Posterior cingulate gyrus (tissue), 11 donors: Measurements from ENCODE around the gene USP17L12.
"Not testable (repeated sequence)": the region's sequence is repeated elsewhere in the genome, so short reads cannot be mapped to it uniquely, and the experiment has no call there.

Source experiments
- DNase-seq, 10 donors: peaks; one replicate each; pipeline versions ENCODE4 v3.0.0 to v3.0.0-alpha.2; 2020 to 2021; ENCODE audit warnings: mixed read lengths in 3 of 10
- intact Hi-C: fragments of 100-400 bp; cut with DNase I; formaldehyde crosslinking; loops from one replicate; pipeline ENCODE4 v1.15.1; 2023

Gene USP17L12, protein sequence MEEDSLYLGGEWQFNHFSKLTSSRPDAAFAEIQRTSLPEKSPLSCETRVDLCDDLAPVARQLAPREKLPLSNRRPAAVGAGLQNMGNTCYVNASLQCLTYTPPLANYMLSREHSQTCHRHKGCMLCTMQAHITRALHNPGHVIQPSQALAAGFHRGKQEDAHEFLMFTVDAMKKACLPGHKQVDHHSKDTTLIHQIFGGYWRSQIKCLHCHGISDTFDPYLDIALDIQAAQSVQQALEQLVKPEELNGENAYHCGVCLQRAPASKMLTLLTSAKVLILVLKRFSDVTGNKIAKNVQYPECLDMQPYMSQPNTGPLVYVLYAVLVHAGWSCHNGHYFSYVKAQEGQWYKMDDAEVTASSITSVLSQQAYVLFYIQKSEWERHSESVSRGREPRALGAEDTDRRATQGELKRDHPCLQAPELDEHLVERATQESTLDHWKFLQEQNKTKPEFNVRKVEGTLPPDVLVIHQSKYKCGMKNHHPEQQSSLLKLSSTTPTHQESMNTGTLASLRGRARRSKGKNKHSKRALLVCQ

DNA sequence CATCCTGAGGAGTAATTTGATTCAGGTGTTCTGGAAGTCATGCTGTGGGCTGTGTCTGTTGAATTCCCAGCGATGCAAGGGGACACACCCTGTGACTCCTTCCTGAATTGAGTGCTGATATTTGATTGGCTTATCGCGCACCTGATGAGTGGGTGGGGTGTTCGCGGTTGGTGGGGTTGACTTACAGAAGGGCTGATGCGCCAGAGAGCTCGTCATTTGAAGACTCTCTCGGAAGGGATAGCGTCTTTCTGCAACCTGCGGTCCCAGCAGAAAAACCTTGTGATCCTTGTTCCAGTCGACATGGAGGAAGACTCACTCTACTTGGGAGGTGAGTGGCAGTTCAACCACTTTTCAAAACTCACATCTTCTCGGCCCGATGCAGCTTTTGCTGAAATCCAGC is at the start of gene USP17L12:
TSS of gene USP17L12 (plus strand) at position 301 of the 400 bp plus-strand sequence. CDS start at position 301, 0 bp downstream.
- DNase-seq, intact Hi-C loops: not testable (repeated sequence)

DNA sequence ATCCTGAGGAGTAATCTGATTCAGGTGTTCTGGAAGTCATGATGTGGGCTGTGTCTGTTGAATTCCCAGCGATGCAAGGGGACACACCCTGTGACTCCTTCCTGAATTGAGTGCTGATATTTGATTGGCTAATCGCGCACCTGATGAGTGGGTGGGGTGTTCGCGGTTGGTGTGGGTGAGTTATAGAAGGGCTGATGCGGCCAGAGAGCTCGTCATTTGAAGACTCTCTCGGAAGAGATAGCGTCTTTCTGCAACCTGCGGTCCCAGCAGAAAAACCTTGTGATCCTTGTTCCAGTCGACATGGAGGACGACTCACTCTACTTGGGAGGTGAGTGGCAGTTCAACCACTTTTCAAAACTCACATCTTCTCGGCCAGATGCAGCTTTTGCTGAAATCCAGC is 9.6 kb upstream of the USP17L12 start, which contains the start of gene USP17L10:
TSS of gene USP17L10 (plus strand) at position 301 of the 400 bp plus-strand sequence. CDS start at position 301, 0 bp downstream.
- intact Hi-C loops, DNase-seq: not testable (repeated sequence)

DNA sequence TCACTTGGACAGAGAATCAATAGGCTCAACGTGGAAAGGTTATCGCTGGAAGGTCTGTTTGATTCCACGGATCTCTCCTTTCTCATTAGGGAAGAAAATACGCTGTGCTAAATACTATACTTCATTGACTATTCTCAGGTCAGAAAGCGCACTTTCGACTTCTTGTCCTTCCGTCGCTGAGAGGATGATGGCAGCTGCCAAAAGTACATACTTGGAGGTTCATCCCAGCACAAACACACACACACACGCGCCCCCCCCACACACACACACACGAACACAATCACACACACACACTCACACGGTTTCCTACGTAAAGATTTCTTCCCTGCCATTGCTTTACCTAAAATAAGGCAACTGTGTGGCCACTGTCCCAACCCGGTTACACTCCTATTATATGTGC is 5.3 kb upstream of the USP17L12 start:
- DNase-seq = peak in 6 of 10 donors; percentile 0 to 82 (median 9)
- intact Hi-C loops = not testable (repeated sequence)

DNA sequence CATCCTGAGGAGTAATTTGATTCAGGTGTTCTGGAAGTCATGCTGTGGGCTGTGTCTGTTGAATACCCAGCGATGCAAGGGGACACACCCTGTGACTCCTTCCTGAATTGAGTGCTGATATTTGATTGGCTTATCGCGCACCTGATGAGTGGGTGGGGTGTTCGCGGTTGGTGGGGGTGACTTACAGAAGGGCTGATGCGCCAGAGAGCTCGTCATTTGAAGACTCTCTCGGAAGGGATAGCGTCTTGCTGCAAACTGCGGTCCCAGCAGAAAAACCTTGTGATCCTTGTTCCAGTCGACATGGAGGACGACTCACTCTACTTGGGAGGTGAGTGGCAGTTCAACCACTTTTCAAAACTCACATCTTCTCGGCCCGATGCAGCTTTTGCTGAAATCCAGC is 4.8 kb upstream of the USP17L12 start, which contains the start of gene USP17L11:
TSS of gene USP17L11 (plus strand) at position 301 of the 400 bp plus-strand sequence. CDS start at position 301, 0 bp downstream.
- intact Hi-C loops, DNase-seq: not testable (repeated sequence)

DNA sequence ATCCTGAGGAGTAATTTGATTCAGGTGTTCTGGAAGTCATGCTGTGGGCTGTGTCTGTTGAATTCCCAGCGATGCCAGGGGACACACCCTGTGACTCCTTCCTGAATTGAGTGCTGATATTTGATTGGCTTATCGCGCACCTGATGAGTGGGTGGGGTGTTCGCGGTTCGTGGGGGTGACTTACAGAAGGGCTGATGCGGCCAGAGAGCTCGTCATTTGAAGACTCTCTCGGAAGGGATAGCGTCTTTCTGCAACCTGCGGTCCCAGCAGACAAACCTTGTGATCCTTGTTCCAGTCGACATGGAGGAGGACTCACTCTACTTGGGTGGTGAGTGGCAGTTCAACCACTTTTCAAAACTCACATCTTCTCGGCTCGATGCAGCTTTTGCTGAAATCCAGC is 4.6 kb downstream of the USP17L12 start, which contains the start of gene USP17L13:
TSS of gene USP17L13 (plus strand) at position 301 of the 400 bp plus-strand sequence. CDS start at position 301, 0 bp downstream.
- DNase-seq, intact Hi-C loops: not testable (repeated sequence)

DNA sequence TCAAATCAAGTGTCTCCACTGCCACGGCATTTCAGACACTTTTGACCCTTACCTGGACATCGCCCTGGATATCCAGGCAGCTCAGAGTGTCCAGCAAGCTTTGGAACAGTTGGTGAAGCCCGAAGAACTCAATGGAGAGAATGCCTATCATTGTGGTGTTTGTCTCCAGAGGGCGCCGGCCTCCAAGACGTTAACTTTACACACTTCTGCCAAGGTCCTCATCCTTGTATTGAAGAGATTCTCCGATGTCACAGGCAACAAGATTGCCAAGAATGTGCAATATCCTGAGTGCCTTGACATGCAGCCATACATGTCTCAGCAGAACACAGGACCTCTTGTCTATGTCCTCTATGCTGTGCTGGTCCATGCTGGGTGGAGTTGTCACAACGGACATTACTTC is 10.3 kb downstream of the USP17L12 start:
- intact Hi-C loops = not testable (repeated sequence)
- DNase-seq = peak in 5 of 10 donors; percentile 0 to 25 (median 11)

DNA sequence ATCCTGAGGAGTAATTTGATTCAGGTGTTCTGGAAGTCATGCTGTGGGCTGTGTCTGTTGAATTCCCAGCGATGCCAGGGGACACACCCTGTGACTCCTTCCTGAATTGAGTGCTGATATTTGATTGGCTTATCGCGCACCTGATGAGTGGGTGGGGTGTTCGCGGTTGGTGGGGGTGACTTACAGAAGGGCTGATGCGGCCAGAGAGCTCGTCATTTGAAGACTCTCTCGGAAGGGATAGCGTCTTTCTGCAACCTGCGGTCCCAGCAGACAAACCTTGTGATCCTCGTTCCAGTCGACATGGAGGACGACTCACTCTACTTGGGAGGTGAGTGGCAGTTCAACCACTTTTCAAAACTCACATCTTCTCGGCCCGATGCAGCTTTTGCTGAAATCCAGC is 14.1 kb downstream of the USP17L12 start, which contains the start of gene USP17L15:
TSS of gene USP17L15 (plus strand) at position 301 of the 400 bp plus-strand sequence. CDS start at position 301, 0 bp downstream.
- DNase-seq, intact Hi-C loops: not testable (repeated sequence)

DNA sequence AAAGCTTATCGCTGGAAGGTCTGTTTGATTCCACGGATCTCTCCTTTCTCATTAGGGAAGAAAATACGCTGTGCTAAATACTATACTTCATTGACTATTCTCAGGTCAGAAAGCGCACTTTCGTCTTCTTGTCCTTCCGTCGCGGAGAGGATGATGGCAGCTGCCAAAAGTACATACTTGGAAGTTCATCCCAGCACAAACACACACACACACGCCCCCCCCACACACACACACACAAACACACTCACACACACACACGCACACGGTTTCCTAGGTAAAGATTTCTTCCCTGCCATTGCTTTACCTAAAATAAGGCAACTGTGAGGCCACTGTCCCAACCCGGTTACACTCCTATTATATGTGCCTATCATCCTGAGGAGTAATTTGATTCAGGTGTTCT is 18.5 kb downstream of the USP17L12 start:
- intact Hi-C loops = not testable (repeated sequence)
- DNase-seq = peak in 4 of 10 donors; percentile 5 to 91 (median 14)

DNA sequence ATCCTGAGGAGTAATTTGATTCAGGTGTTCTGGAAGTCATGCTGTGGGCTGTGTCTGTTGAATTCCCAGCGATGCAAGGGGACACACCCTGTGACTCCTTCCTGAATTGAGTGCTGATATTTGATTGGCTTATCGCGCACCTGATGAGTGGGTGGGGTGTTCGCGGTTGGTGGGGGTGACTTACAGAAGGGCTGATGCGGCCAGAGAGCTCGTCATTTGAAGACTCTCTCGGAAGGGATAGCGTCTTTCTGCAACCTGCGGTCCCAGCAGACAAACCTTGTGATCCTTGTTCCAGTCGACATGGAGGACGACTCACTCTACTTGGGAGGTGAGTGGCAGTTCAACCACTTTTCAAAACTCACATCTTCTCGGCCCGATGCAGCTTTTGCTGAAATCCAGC is 23.6 kb downstream of the USP17L12 start, which contains the start of gene USP17L17:
TSS of gene USP17L17 (plus strand) at position 301 of the 400 bp plus-strand sequence. CDS start at position 301, 0 bp downstream.
- intact Hi-C loops = not testable (repeated sequence)

DNA sequence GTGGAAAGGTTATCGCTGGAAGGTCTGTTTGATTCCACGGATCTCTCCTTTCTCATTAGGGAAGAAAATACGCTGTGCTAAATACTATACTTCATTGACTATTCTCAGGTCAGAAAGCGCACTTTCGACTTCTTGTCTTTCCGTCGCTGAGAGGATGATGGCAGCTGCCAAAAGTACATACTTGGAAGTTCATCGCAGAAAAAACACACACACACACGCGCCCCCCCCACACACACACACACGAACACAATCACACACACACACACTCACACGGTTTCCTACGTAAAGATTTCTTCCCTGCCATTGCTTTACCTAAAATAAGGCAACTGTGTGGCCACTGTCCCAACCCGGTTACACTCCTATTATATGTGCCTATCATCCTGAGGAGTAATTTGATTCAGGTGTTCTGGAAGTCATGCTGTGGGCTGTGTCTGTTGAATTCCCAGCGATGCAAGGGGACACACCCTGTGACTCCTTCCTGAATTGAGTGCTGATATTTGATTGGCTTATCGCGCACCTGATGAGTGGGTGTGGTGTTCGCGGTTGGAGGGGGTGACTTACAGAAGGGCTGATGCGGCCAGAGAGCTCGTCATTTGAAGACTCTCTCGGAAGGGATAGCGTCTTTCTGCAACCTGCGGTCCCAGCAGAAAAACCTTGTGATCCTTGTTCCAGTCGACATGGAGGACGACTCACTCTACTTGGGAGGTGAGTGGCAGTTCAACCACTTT is 28.2 kb downstream of the USP17L12 start, which contains the start of gene USP17L18:
TSS of gene USP17L18 (plus strand) at position 678 of the 728 bp plus-strand sequence. CDS start at position 678, 0 bp downstream.
- peak in 8 of 10 donors; percentile 1 to 78 (median 16) for DNase-seq
- intact Hi-C loops = not testable (repeated sequence)

More for the DNA sequence above, 23.6 kb downstream of the USP17L12 start, which contains the start of gene USP17L17:
- DNase-seq = not testable (repeated sequence)

DNA sequence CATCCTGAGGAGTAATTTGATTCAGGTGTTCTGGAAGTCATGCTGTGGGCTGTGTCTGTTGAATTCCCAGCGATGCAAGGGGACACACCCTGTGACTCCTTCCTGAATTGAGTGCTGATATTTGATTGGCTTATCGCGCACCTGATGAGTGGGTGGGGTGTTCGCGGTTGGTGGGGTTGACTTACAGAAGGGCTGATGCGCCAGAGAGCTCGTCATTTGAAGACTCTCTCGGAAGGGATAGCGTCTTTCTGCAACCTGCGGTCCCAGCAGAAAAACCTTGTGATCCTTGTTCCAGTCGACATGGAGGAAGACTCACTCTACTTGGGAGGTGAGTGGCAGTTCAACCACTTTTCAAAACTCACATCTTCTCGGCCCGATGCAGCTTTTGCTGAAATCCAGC is 33.1 kb downstream of the USP17L12 start, which contains the start of gene USP17L19:
TSS of gene USP17L19 (plus strand) at position 301 of the 400 bp plus-strand sequence. CDS start at position 301, 0 bp downstream.
- intact Hi-C loops, DNase-seq: not testable (repeated sequence)

DNA sequence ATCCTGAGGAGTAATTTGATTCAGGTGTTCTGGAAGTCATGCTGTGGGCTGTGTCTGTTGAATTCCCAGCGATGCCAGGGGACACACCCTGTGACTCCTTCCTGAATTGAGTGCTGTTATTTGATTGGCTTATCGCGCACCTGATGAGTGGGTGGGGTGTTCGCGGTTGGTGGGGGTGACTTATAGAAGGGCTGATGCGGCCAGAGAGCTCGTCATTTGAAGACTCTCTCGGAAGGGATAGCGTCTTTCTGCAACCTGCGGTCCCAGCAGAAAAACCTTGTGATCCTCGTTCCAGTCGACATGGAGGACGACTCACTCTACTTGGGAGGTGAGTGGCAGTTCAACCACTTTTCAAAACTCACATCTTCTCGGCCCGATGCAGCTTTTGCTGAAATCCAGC is 37.9 kb downstream of the USP17L12 start, which contains the start of gene USP17L20:
TSS of gene USP17L20 (plus strand) at position 301 of the 400 bp plus-strand sequence. CDS start at position 301, 0 bp downstream.
- DNase-seq, intact Hi-C loops: not testable (repeated sequence)

DNA sequence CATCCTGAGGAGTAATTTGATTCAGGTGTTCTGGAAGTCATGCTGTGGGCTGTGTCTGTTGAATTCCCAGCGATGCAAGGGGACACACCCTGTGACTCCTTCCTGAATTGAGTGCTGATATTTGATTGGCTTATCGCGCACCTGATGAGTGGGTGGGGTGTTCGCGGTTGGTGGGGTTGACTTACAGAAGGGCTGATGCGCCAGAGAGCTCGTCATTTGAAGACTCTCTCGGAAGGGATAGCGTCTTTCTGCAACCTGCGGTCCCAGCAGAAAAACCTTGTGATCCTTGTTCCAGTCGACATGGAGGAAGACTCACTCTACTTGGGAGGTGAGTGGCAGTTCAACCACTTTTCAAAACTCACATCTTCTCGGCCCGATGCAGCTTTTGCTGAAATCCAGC is 42.6 kb downstream of the USP17L12 start, which contains the start of gene USP17L21:
TSS of gene USP17L21 (plus strand) at position 301 of the 400 bp plus-strand sequence. CDS start at position 301, 0 bp downstream.
- intact Hi-C loops, DNase-seq: not testable (repeated sequence)

DNA sequence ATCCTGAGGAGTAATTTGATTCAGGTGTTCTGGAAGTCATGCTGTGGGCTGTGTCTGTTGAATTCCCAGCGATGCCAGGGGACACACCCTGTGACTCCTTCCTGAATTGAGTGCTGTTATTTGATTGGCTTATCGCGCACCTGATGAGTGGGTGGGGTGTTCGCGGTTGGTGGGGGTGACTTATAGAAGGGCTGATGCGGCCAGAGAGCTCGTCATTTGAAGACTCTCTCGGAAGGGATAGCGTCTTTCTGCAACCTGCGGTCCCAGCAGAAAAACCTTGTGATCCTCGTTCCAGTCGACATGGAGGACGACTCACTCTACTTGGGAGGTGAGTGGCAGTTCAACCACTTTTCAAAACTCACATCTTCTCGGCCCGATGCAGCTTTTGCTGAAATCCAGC is 47.4 kb downstream of the USP17L12 start, which contains the start of gene USP17L22:
TSS of gene USP17L22 (plus strand) at position 301 of the 400 bp plus-strand sequence. CDS start at position 301, 0 bp downstream.
- intact Hi-C loops, DNase-seq: not testable (repeated sequence)
